Gastrocnemius medialis (tissue), 4 donors: ENCODE results near the gene DMD. TPM values are rescaled to one million over a fixed set of nuclear protein-coding genes. Genes with fewer than 3 reads are reported as not detected.

ENCODE experiments used
- ATAC-seq, 2 donors: fragments of 150-250 bp; one replicate each; pipeline ENCODE4 v1.9.1; 2016
- DNase-seq, 2 donors: peaks; one replicate each; pipeline ENCODE4 v3.0.0-alpha.2; 2019
- H3K27ac ChIP-seq, 4 donors: fragments of 200-600 bp; sonication (generic); 1 replicate in 1 of 4; 2 replicates in 3 of 4; pipeline ENCODE4 v1.5.1; 2016 to 2018; ENCODE audit warnings: mild to moderate bottlenecking in 2 of 4, moderate library complexity in 1 of 4
- H3K27me3 ChIP-seq, 3 donors: fragments of 200-600 bp; sonication (generic) in 2 of 3; 1 replicate in 1 of 3; 2 replicates in 2 of 3; pipeline versions ENCODE4 v1.5.1 to v1.6.0; 2016 to 2019; ENCODE audit warnings: mild to moderate bottlenecking in 1 of 3, moderate library complexity in 1 of 3
- H3K36me3 ChIP-seq, 2 donors: fragments of 200-600 bp; sonication (generic) in 1 of 2; one replicate each; pipeline ENCODE4 v1.5.1; 2017 to 2018
- H3K4me1 ChIP-seq, 2 donors: fragments of 200-600 bp; sonication (generic) in 1 of 2; one replicate each; pipeline ENCODE4 v1.5.1; 2016 to 2017; ENCODE audit warnings: mild to moderate bottlenecking in 2 of 2
- H3K4me3 ChIP-seq, 4 donors: fragments of 200-600 bp; sonication (generic) in 3 of 4; 1 replicate in 1 of 4; 2 replicates in 3 of 4; pipeline ENCODE4 v1.5.1; 2016 to 2019; ENCODE audit warnings: mild to moderate bottlenecking in 2 of 4
- H3K9me3 ChIP-seq, 3 donors: fragments of 200-600 bp; sonication (generic) in 2 of 3; 1 replicate in 1 of 3; 2 replicates in 2 of 3; pipeline ENCODE4 v1.5.1; 2016 to 2019
- CTCF ChIP-seq, 5 experiments: fragments of 450-650 bp in 3 of 5; fragments of 200-600 bp in 2 of 5; sonication (generic) in 2 of 5; IDR thresholded peaks in 4 of 5; conservative IDR thresholded peaks in 1 of 5; 1 replicate in 4 of 5; 2 replicates in 1 of 5; pipeline ENCODE4 v1.5.1; 2016 to 2019; ENCODE audit warnings: antibody characterized with exemption in 5 of 5, mild to moderate bottlenecking in 3 of 5, moderate library complexity in 3 of 5
- POLR2A ChIP-seq, 2 donors: fragments of 450-650 bp; IDR thresholded peaks; one replicate each; pipeline ENCODE4 v1.6.1; 2017; ENCODE audit warnings: antibody characterized with exemption in 2 of 2, mild to moderate bottlenecking in 2 of 2, moderate library complexity in 2 of 2
- in situ Hi-C, 4 donors: fragments of 200-750 bp; cut with MboI; loops; one replicate each; pipeline versions ENCODE4 v1.15.0 to v1.8.0; 2017; ENCODE audit warnings: low sequenced_read_pairs in 4 of 4
- intact Hi-C: fragments of 100-400 bp; cut with DNase I; formaldehyde crosslinking; loops from one replicate; pipeline ENCODE4 v1.15.1; 2023; ENCODE audit warnings: low total_unique reads
- total RNA-seq, 4 donors: library from RNA; depleted of rRNA; stranded (reverse); fragments of >200 nt; gene quantifications; one replicate each; pipeline versions ENCODE4 v1.1.0 to v1.2.3, GENCODE V29; 2016

The DMD gene
- total RNA-seq, 4 donors from 2014 or later: 53.5 to 201 (median 98.9) TPM

GRCh38 chrX:31130457-31131220 is 2080.7 kb downstream of the DMD start:
- no peaks in the 10 kb centered on the region for H3K27me3 ChIP-seq
- no peak overlapping the region for H3K27ac ChIP-seq
- H3K9me3 ChIP-seq: no peaks in the 10 kb centered on the region
- H3K36me3 ChIP-seq: no peaks in the 10 kb centered on the region
- DNase-seq (no peak), ATAC-seq (no peak)
- in situ Hi-C loops: no loop called here
- intact Hi-C loops: no loop called here
- TF ChIP-seq CTCF (IDR thresholded peaks at IDR 0.05 in 4 of 5, conservative IDR thresholded peaks at IDR 0.05 in 1 of 5) (no peak), POLR2A (IDR thresholded peaks at IDR 0.05) (no peak)
- peaks cover 0 to 4% of the 10 kb centered on the region in 2 donors for H3K4me1 ChIP-seq
- no peak overlapping the region for H3K4me3 ChIP-seq

- in situ Hi-C loops (no loop called here), intact Hi-C loops (no loop called here)
- Histone ChIP-seq H3K36me3 (no peaks in the 10 kb centered on the region), H3K4me1 (peaks cover 0 to 19% of the 10 kb centered on the region in 2 donors), H3K9me3 (no peaks in the 10 kb centered on the region), H3K27ac (no peak overlapping the region), H3K27me3 (no peaks in the 10 kb centered on the region), H3K4me3 (no peak overlapping the region)
- no peak for DNase-seq
- ATAC-seq: no peak
- TF ChIP-seq POLR2A (IDR thresholded peaks at IDR 0.05) (no peak), CTCF (IDR thresholded peaks at IDR 0.05 in 4 of 5, conservative IDR thresholded peaks at IDR 0.05 in 1 of 5) (no peak)
Measured at GRCh38 chrX:31128855-31129254, 2082.5 kb downstream of the DMD start.

DNA sequence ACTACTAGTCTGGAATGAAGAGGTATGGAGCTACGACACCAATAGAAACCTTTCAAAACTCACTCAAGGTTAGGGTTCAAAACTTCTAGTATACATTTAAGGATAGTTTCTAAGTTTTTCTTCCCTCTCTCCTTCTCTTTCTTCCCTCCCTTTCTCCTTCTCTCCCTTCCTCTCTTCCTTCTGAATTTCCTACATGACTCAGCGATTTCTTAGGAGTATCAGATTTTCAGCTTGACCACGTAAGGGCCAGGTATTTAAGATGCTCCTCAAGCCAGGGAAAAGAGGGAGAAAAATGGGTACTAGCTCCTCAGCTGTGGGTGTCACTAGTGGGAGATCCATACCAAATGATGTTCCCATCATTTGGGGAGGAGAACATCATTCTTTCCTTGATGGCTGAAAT is 2083.6 kb downstream of the DMD start:
- intact Hi-C loops: no loop called here
- Histone ChIP-seq H3K9me3 (no peaks in the 10 kb centered on the region), H3K27ac (no peak overlapping the region), H3K4me1 (peaks cover 0 to 20% of the 10 kb centered on the region in 2 donors), H3K27me3 (no peaks in the 10 kb centered on the region), H3K4me3 (no peak overlapping the region), H3K36me3 (no peaks in the 10 kb centered on the region)
- in situ Hi-C loops: no loop called here
- ATAC-seq: no peak
- DNase-seq: no peak
- no peak for TF ChIP-seq CTCF (IDR thresholded peaks at IDR 0.05 in 4 of 5, conservative IDR thresholded peaks at IDR 0.05 in 1 of 5)
- no peak for TF ChIP-seq POLR2A (IDR thresholded peaks at IDR 0.05)

DNA sequence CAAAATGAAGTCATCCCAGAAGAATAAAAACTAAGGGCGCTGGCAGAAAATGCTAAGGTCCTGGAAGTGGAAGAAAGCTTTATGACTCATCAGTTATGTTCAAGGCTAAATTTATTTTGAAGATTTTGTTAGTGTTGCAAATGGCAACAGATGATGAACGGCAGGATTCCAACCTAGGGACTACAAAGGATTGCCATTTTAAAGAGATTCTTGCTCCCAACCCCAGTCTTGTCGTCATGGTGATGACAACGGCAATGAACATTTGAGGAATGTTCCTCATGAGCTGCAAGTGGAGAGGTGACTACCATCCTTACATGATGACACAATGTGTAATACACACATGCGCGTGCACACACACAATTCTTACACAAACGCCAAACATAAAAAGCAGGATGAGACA is 2085.1 kb downstream of the DMD start:
- H3K27ac ChIP-seq: no peak overlapping the region

More for the DNA sequence above, 2085.1 kb downstream of the DMD start:
- no peaks in the 10 kb centered on the region for H3K9me3 ChIP-seq
- in situ Hi-C loops: no loop called here
- H3K4me1 ChIP-seq: peaks cover 0 to 20% of the 10 kb centered on the region in 2 donors
- intact Hi-C loops: no loop called here
- TF ChIP-seq CTCF (IDR thresholded peaks at IDR 0.05 in 4 of 5, conservative IDR thresholded peaks at IDR 0.05 in 1 of 5) (no peak), POLR2A (IDR thresholded peaks at IDR 0.05) (no peak)
- DNase-seq (no peak), ATAC-seq (no peak)
- H3K36me3 ChIP-seq: no peaks in the 10 kb centered on the region
- no peaks in the 10 kb centered on the region for H3K27me3 ChIP-seq
- no peak overlapping the region for H3K4me3 ChIP-seq
